H1 (cell line): Measurements from ENCODE around the gene PACRGL. TPM values are rescaled to one million over a fixed set of nuclear protein-coding genes. Genes with fewer than 3 reads are reported as not detected.

Experiments used
- ATF2 ChIP-seq: IDR thresholded peaks from 2 replicates; pipeline ENCODE4 v1.6.1; 2012; ENCODE audit warnings: low read length, inconsistent platforms
- KDM1A ChIP-seq: fragments of 200-600, 300-600 bp; sonication (generic); IDR thresholded peaks from 2 replicates; pipeline ENCODE4 v1.7.1; 2016; ENCODE audit warnings: mild to moderate bottlenecking, low read length, borderline replicate concordance
- polyA plus RNA-seq, 7 experiments: library from polyadenylated mRNA; depleted of rRNA in 3 of 7; stranded (reverse) in 5 of 7; unstranded in 2 of 7; fragments of >200 nt in 5 of 7; fragments of 200-250 nt in 2 of 7; gene quantifications; 1 replicate in 5 of 7; 2 replicates in 1 of 7; 4 replicates in 1 of 7; pipeline versions ENCODE4 v1.2.1 to v1.2.3, GENCODE V29; 2011 to 2013; ENCODE audit warnings: missing spikeins in 2 of 7, mixed read lengths in 2 of 7
- total RNA-seq: library from RNA; stranded (reverse); fragmentation: NEBNext Ultra II Directional; extraction: Animal tissue kit (Norgen Biotek cat#: 25700); gene quantifications from 2 replicates; pipeline ENCODE4 v1.2.1, GENCODE V29; 2021

PACRGL gene
- total and polyA plus RNA-seq, 2 of the 8 experiments (the other 6 are each of a cell fraction or from before 2014, with no cell fraction given) = 7.0 to 13.7 TPM

GRCh38 chr4:20679951-20680350 is 20.3 kb upstream of the PACRGL start (continued):
- TF ChIP-seq ATF2 (no peak), KDM1A (no peak)
